HepG2 (cell line): ENCODE data around the gene CMTM8. TPM values are rescaled to one million over a fixed set of nuclear protein-coding genes. Genes with fewer than 3 reads are reported as not detected.

Source experiments
- FIP1L1 ChIP-seq: fragments of 200-400 bp; formaldehyde crosslinking; IDR thresholded peaks from 2 replicates; pipeline ENCODE4 v1.6.1; 2018; ENCODE audit warnings: low read depth, mild to moderate bottlenecking, low read length, moderate library complexity, borderline replicate concordance; ENCODE audit not compliant: insufficient read depth
- FOXA1 ChIP-seq, 2 experiments: fragments of 450-650 bp in 1 of 2; sonication (generic) in 1 of 2; formaldehyde crosslinking in 1 of 2; IDR thresholded peaks; 2 replicates each; pipeline versions ENCODE4 v1.4.0 to v1.6.1; 2016 to 2020; ENCODE audit warnings: missing genetic modification reagents in 1 of 2
- IKZF1 ChIP-seq: fragments of 450-650 bp; IDR thresholded peaks from 2 replicates; pipeline ENCODE4 v1.7.1; 2016
- MTA3 ChIP-seq: sonication (generic); formaldehyde crosslinking; IDR thresholded peaks from 2 replicates; pipeline ENCODE4 v1.4.0; 2020; ENCODE audit warnings: missing genetic modification reagents
- MXD4 ChIP-seq: IDR thresholded peaks from 2 replicates; pipeline ENCODE4 v1.6.1; 2016; ENCODE audit warnings: mild to moderate bottlenecking, missing biosample characterization, missing genetic modification reagents
- NKX3-1 ChIP-seq: sonication (generic); formaldehyde crosslinking; IDR thresholded peaks from 2 replicates; pipeline ENCODE4 v1.5.0; 2020; ENCODE audit warnings: missing genetic modification reagents
- RAD21 ChIP-seq: fragments of 450-650 bp; formaldehyde crosslinking; IDR thresholded peaks from 2 replicates; pipeline ENCODE4 v1.5.0; 2020; ENCODE audit warnings: mild to moderate bottlenecking
- RFX3 ChIP-seq: IDR thresholded peaks from 2 replicates; pipeline ENCODE4 v1.6.1; 2016; ENCODE audit warnings: missing biosample characterization, missing genetic modification reagents
- SALL2 ChIP-seq: sonication (generic); formaldehyde crosslinking; IDR thresholded peaks from 2 replicates; pipeline ENCODE4 v1.8.1; 2023; ENCODE audit warnings: mild to moderate bottlenecking, missing genetic modification reagents, inconsistent platforms
- SRSF9 ChIP-seq: fragments of 200-400 bp; formaldehyde crosslinking; IDR thresholded peaks from 2 replicates; pipeline ENCODE4 v1.6.1; 2018; ENCODE audit warnings: borderline replicate concordance, mild to moderate bottlenecking, low read depth, low read length; ENCODE audit not compliant: insufficient read depth, poor library complexity, severe bottlenecking
- TAF1 ChIP-seq: sonication (generic); formaldehyde crosslinking; IDR thresholded peaks from 2 replicates; pipeline ENCODE4 v1.4.0; 2020; ENCODE audit warnings: missing genetic modification reagents
- TAF15 ChIP-seq: fragments of 200-400 bp; formaldehyde crosslinking; IDR thresholded peaks from one replicate; pipeline ENCODE4 v1.6.1; 2018; ENCODE audit warnings: mild to moderate bottlenecking, low read depth, low read length; ENCODE audit not compliant: poor library complexity, severe bottlenecking
- TBL1XR1 ChIP-seq: fragments of 150-350 bp; IDR thresholded peaks from 2 replicates; pipeline ENCODE4 v1.6.1; 2014; ENCODE audit warnings: borderline replicate concordance, low read length; ENCODE audit not compliant: partially characterized antibody
- TBX2 ChIP-seq: sonication (generic); formaldehyde crosslinking; IDR thresholded peaks from 2 replicates; pipeline ENCODE4 v1.5.0; 2020; ENCODE audit warnings: missing genetic modification reagents, mild to moderate bottlenecking, borderline replicate concordance
- ZNF24 ChIP-seq: fragments of 450-650 bp; IDR thresholded peaks from 2 replicates; pipeline ENCODE4 v1.6.1; 2017; ENCODE audit warnings: antibody characterized with exemption, mild to moderate bottlenecking
- ZNF317 ChIP-seq: sonication (generic); formaldehyde crosslinking; IDR thresholded peaks from 2 replicates; pipeline ENCODE4 v1.5.0; 2020; ENCODE audit warnings: mild to moderate bottlenecking, missing genetic modification reagents
- ZNF543 ChIP-seq: sonication (generic); formaldehyde crosslinking; IDR thresholded peaks from 2 replicates; pipeline ENCODE4 v1.4.0; 2020; ENCODE audit warnings: mild to moderate bottlenecking, missing genetic modification reagents
- ZNF720 ChIP-seq: sonication (generic); formaldehyde crosslinking; IDR thresholded peaks from 2 replicates; pipeline ENCODE4 v1.4.0; 2020; ENCODE audit warnings: missing genetic modification reagents
- ZNF780A ChIP-seq: sonication (generic); formaldehyde crosslinking; IDR thresholded peaks from 2 replicates; pipeline ENCODE4 v1.8.0; 2022; ENCODE audit warnings: mild to moderate bottlenecking, missing genetic modification reagents, moderate library complexity
- polyA plus RNA-seq, 8 experiments: library from polyadenylated mRNA; depleted of rRNA in 3 of 8; stranded (reverse) in 7 of 8; unstranded in 1 of 8; fragments of >200 nt; fragmentation: Illumina TruSeq in 4 of 8; extraction: Trizol in 4 of 8; gene quantifications; 2 replicates each; pipeline versions ENCODE4 v1.2.1 to v1.2.3, GENCODE V29; 2011 to 2016; ENCODE audit warnings: low read depth in 4 of 8, missing spikeins in 1 of 8, mixed read lengths in 1 of 8; ENCODE audit not compliant: insufficient read depth in 1 of 8
- total RNA-seq, 5 experiments: library from RNA; depleted of rRNA; stranded (reverse); fragments of >200 nt; fragmentation: Illumina TruSeq; extraction: Trizol; gene quantifications; 2 replicates each; pipeline ENCODE4 v1.2.3, GENCODE V29; 2016; ENCODE audit warnings: low read depth in 1 of 5
- TF ChIP-seq, protein P1 (sequence below): sonication (generic); formaldehyde crosslinking; IDR thresholded peaks from 2 replicates; pipeline ENCODE4 v1.5.0; 2020; ENCODE audit warnings: mild to moderate bottlenecking, missing genetic modification reagents, borderline replicate concordance
- TF ChIP-seq, protein P2 (sequence below): sonication (generic); formaldehyde crosslinking; IDR thresholded peaks from 2 replicates; pipeline ENCODE4 v1.4.0; 2020; ENCODE audit warnings: low read depth, mild to moderate bottlenecking, missing genetic modification reagents
- TF ChIP-seq, protein P3 (sequence below): sonication (generic); formaldehyde crosslinking; IDR thresholded peaks from 2 replicates; pipeline ENCODE4 v1.8.0; 2022; ENCODE audit warnings: missing genetic modification reagents, mild to moderate bottlenecking, moderate library complexity, borderline replicate concordance

Gene CMTM8
- total and polyA plus RNA-seq, 2 of the 13 experiments (the other 11 are each of a cell fraction or from before 2014, with no cell fraction given): 8.9 to 15.8 TPM

DNA sequence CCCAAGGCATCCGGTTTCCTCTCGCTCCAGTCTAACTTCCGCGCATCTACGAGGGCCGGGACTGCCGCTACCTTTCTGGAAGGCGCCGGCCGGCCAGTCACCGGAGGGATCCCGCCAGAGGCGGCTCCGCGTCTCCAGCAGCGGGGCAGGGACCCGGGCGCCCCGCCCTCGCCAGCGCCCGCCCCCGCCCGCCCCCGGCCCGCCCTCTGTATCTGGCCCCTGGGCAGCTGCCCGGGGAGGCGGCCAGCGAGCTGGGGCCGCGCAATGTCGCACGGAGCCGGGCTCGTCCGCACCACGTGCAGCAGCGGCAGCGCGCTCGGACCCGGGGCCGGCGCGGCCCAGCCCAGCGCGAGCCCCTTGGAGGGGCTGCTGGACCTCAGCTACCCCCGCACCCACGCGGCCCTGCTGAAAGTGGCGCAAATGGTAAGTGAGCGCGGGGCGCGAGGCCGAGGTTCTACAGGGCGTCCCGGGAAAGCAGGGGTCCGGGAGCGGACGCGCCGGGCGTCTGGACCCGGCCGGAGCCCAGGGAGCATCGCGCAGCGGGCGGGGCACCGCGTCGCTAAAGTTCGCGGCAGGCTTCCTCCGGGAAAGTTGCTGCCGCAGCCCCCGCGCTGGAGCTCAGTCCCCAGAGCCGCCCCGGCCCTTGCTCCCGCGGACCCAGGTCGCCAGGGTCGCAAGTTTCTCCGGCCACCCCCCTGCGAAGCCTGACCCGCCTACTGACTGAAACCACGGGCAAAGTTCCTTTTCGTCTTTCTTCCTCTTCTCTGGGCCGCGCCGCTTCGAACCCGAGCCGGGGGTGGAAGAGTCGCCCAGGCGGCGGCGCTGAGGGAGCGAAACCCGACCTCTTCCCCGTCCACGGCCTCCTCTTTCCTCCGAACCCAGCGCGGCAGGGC, 153.4 kb downstream of the CMTM8 start, which contains the start of gene CMTM7 (continued):
- TF ChIP-seq MTA3 (CRISPR knock-in tag) (no peak), FOXA1 (IDR thresholded peaks at IDR 0.05) (no peak), FOXA1 (CRISPR knock-in tag; IDR thresholded peaks at IDR 0.05) (no peak), ZNF317 (CRISPR knock-in tag) (no peak), SALL2 (CRISPR knock-in tag) (0 out of 2 replicates have a peak, but pooled peaks have one; percentile 41), TAF15 (no peak), TBL1XR1 (no peak), FIP1L1 (no peak), MXD4 (CRISPR knock-in tag) (peak; percentile 65; the same call in 1 of the 2 replicates), TBX2 (CRISPR knock-in tag) (peak; percentile 62), SRSF9 (no peak), TAF1 (CRISPR knock-in tag) (peak; percentile 72), RAD21 (CRISPR knock-in tag) (no peak), ZNF780A (no peak), RFX3 (CRISPR knock-in tag) (no peak), ZNF543 (CRISPR knock-in tag) (peak; percentile 52; the same call in 1 of the 2 replicates), ZNF720 (CRISPR knock-in tag) (no peak), IKZF1 (no peak), ZNF24 (no peak), NKX3-1 (CRISPR knock-in tag) (no peak)
- TF ChIP-seq, protein P1, sequence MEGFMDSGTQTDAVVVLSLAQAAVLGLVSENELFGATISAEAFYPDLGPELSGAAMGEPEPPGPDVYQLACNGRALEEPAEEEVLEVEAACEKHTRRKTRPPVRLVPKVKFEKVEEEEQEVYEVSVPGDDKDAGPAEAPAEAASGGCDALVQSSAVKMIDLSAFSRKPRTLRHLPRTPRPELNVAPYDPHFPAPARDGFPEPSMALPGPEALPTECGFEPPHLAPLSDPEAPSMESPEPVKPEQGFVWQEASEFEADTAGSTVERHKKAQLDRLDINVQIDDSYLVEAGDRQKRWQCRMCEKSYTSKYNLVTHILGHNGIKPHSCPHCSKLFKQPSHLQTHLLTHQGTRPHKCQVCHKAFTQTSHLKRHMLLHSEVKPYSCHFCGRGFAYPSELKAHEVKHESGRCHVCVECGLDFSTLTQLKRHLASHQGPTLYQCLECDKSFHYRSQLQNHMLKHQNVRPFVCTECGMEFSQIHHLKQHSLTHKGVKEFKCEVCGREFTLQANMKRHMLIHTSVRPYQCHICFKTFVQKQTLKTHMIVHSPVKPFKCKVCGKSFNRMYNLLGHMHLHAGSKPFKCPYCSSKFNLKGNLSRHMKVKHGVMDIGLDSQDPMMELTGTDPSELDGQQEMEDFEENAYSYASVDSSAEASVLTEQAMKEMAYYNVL (CRISPR knock-in tag): no peak
- TF ChIP-seq, protein P2, sequence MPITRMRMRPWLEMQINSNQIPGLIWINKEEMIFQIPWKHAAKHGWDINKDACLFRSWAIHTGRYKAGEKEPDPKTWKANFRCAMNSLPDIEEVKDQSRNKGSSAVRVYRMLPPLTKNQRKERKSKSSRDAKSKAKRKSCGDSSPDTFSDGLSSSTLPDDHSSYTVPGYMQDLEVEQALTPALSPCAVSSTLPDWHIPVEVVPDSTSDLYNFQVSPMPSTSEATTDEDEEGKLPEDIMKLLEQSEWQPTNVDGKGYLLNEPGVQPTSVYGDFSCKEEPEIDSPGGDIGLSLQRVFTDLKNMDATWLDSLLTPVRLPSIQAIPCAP: no peak
- TF ChIP-seq, protein P3, sequence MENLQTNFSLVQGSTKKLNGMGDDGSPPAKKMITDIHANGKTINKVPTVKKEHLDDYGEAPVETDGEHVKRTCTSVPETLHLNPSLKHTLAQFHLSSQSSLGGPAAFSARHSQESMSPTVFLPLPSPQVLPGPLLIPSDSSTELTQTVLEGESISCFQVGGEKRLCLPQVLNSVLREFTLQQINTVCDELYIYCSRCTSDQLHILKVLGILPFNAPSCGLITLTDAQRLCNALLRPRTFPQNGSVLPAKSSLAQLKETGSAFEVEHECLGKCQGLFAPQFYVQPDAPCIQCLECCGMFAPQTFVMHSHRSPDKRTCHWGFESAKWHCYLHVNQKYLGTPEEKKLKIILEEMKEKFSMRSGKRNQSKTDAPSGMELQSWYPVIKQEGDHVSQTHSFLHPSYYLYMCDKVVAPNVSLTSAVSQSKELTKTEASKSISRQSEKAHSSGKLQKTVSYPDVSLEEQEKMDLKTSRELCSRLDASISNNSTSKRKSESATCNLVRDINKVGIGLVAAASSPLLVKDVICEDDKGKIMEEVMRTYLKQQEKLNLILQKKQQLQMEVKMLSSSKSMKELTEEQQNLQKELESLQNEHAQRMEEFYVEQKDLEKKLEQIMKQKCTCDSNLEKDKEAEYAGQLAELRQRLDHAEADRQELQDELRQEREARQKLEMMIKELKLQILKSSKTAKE (CRISPR knock-in tag): no peak
